ENCODE results near the gene B4GALT6. TPM values are rescaled to one million over a fixed set of nuclear protein-coding genes. Genes with fewer than 3 reads are reported as not detected.

The B4GALT6 gene
- total and polyA plus RNA-seq, 2 of the 8 experiments (the other 6 are each of a cell fraction or from before 2014, with no cell fraction given), result 6.3 to 41.5 TPM

DNA sequence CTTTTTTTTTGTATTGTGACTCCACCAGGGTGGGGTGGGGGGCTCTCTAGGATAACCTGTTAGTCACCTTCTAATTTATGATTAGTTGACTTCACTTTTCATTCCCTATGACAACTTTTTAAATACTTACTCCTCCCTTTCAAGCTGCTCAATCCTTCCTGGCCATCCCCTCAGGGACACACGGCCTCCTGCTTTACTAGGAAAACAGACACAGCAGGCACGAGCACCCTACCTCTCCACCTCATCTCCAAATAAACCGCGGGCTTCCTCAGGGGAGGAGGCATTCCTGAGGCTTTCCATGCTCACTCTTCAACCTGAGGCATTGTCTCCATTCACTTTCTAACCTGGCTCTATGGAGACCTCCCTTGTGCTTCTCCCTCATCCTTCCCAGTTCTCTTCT lies 33.0 kb downstream of the B4GALT6 start:
- no peaks in the 10 kb centered on the region for H3K27me3 ChIP-seq (replicated peaks in 1 of 4; ENCODE audit: control insufficient read depth in 3 of 4, extremely low read depth in 1 of 4, insufficient read depth in 3 of 4, low read length in 3 of 4)
- no peak overlapping the region for H2BK12ac ChIP-seq (ENCODE audit: low read depth, low read length)
- peaks cover 0 to 2% of the 10 kb centered on the region in 2 experiments for H4K20me1 ChIP-seq (replicated peaks in 1 of 2; ENCODE audit: control insufficient read depth in 1 of 2, insufficient read depth in 2 of 2, low read length in 2 of 2)
- no peaks in the 10 kb centered on the region for H3K36me3 ChIP-seq (ENCODE audit: control insufficient read depth in 2 of 4, insufficient read depth in 4 of 4, low read length in 3 of 4)
- H3K4me1 ChIP-seq (replicated peaks in 1 of 4; ENCODE audit: control insufficient read depth in 3 of 4, insufficient read depth in 4 of 4, low read length in 3 of 4), result peaks cover 0 to 11% (median 3%) of the 10 kb centered on the region in 4 experiments; a peak in 5 of 7 replicates
- FAIRE-seq, result no peak
- no peak overlapping the region for H3K14ac ChIP-seq (ENCODE audit: insufficient read length)
- H2BK120ac ChIP-seq (replicated peaks; ENCODE audit: low read depth, low read length), result no peak overlapping the region
- no peak overlapping the region for H2BK15ac ChIP-seq (ENCODE audit: low read length)
- POLR2A ChIA-PET (ENCODE audit: partially characterized antibody), result no interaction called here
- H4K8ac ChIP-seq (ENCODE audit: extremely low read depth, insufficient read depth, low read length), result no peak overlapping the region
- no peak overlapping the region for H3K4ac ChIP-seq (replicated peaks; ENCODE audit: insufficient read length, low read depth, low read length)
- no peak overlapping the region for H4K91ac ChIP-seq (replicated peaks; ENCODE audit: insufficient read length, low read length)
- H3K79me1 ChIP-seq (ENCODE audit: low read depth, low read length), result peaks cover 4% of the 10 kb centered on the region
- no peak overlapping the region for H3K4me3 ChIP-seq (ENCODE audit: extremely low read depth in 1 of 4, insufficient read depth in 2 of 4, low read depth in 3 of 4, low read length in 4 of 4)
- no peaks in the 10 kb centered on the region for H3K23me2 ChIP-seq (ENCODE audit: low read depth, low read length)
- H2AFZ ChIP-seq (ENCODE audit: low read length), result no peak overlapping the region
- no peak overlapping the region for H4K5ac ChIP-seq (ENCODE audit: insufficient read length, low read depth, low read length)
- H3K56ac ChIP-seq (replicated peaks; ENCODE audit: insufficient read length, low read depth, low read length), result no peak overlapping the region
- 0 out of 4 replicates have a peak, but pooled peaks cover 0 to 2% of the 10 kb centered on the region in 2 experiments for H3K79me2 ChIP-seq (ENCODE audit: control insufficient read depth in 1 of 2, insufficient read depth in 2 of 2, low read length in 2 of 2)
- CTCF ChIA-PET (ENCODE audit: partially characterized antibody), result interaction anchor here (0.6 to 2.9 kb wide), 9 partner anchors 10 to 163 kb away, joined by 3 to 16 read pairs (median 4); no protein-coding TSS in a partner anchor
- no peak for DNase-seq (ENCODE audit: low read depth in 1 of 2, low spot score in 2 of 2)
- H3K9me3 ChIP-seq (ENCODE audit: insufficient read depth in 2 of 2, low read depth in 1 of 2, low read length in 1 of 2), result no peaks in the 10 kb centered on the region
- H3K9ac ChIP-seq (replicated peaks in 1 of 4; ENCODE audit: extremely low read depth in 1 of 4, low read depth in 3 of 4, low read length in 3 of 4), result no peak overlapping the region
- no peak overlapping the region for H3K4me2 ChIP-seq (ENCODE audit: insufficient read depth in 1 of 2, low read depth in 2 of 2, low read length in 2 of 2)
- no peak overlapping the region for H2BK5ac ChIP-seq (ENCODE audit: low read depth, low read length)
- H2BK20ac ChIP-seq (ENCODE audit: low read length), result no peak overlapping the region
- H3K23ac ChIP-seq (ENCODE audit: insufficient read length), result no peak overlapping the region
- H3K27ac ChIP-seq (ENCODE audit: low read depth, low read length), result no peak overlapping the region
- H2AK5ac ChIP-seq (ENCODE audit: low read depth, low read length), result no peak overlapping the region
- no peak overlapping the region for H3K18ac ChIP-seq (ENCODE audit: extremely low read depth, low read length)
- 87% methylated on average over 4 of the region's 4 CpGs; no CpG with 5 or more reads in 1 of the 2 experiments for WGBS, 2 experiments (ENCODE audit: extremely low coverage in 1 of 2, insufficient coverage in 1 of 2, insufficient read length in 1 of 2, insufficient replicate concordance in 2 of 2, low coverage in 1 of 2, low lambda C conversion rate in 2 of 2, missing lambda C conversion rate in 1 of 2)
- TF ChIP-seq, protein P1, sequence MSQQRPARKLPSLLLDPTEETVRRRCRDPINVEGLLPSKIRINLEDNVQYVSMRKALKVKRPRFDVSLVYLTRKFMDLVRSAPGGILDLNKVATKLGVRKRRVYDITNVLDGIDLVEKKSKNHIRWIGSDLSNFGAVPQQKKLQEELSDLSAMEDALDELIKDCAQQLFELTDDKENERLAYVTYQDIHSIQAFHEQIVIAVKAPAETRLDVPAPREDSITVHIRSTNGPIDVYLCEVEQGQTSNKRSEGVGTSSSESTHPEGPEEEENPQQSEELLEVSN (IDR thresholded peaks at IDR 0.05), result no peak
- TF ChIP-seq SIX5 (IDR thresholded peaks at IDR 0.05; ENCODE audit: low read depth, low read length) (no peak), NRF1 (IDR thresholded peaks at IDR 0.05; ENCODE audit: low read depth, low read length) (no peak), RBBP5 (IDR thresholded peaks at IDR 0.05; ENCODE audit: borderline replicate concordance, low read depth, low read length) (no peak), SP2 (IDR thresholded peaks at IDR 0.05; ENCODE audit: low read length) (no peak)

All from H1 (cell line).